GM10266 (cell line): ENCODE results near the gene DNAAF1.

ENCODE experiments used
- DNase-seq: peaks from one replicate; pipeline ENCODE4 v3.0.0; 2012; ENCODE audit errors: extremely low spot score
- CTCF ChIP-seq: IDR thresholded peaks from 2 replicates; pipeline ENCODE4 v1.5.1; 2012; ENCODE audit warnings: mild to moderate bottlenecking, low read depth; ENCODE audit not compliant: control insufficient read depth, insufficient read depth; ENCODE audit errors: missing control alignments

The DNAAF1 gene

GRCh38 chr16:84180519-84181140 is 35.5 kb downstream of the DNAAF1 start:
- no peak for DNase-seq
- TF ChIP-seq CTCF = no peak

DNA sequence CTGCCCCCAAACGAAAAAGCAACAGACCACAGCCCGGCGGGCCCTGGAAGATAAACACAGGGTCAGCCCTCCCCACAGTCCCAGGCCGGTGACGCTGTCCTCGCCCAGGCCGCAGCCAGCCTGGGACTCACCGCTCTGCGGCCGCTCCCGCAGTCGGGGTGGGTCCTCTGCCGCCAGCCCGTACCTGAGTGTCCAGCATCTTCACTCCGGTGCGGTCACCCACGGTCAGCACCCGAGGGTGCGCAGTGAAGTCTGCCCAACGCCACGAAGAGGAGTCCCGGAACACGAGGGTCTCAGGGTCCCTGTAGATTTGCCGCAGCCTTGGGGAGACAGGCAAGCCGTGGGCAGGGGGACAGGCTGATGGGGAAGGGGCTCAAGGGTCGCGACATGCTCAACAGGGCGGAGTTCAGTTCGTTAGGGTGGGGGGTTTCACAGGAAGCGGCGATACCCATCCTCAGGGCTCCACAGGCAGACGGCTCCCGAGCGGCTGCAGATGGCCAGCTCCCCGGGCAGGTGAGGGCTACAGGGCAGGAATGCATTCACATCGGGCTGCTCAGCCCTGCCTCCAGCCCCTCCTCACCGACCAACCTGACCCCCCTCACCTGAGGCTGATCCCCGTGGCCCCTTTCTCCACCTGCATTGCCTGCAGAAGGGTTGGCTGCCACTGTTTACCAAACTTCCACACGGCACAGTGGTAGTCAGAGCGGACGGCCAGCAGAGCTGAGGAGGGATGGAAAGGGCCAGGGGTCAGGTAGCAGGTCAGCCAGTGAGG is 36.2 kb downstream of the DNAAF1 start:
- TF ChIP-seq CTCF = no peak
- no peak for DNase-seq

DNA sequence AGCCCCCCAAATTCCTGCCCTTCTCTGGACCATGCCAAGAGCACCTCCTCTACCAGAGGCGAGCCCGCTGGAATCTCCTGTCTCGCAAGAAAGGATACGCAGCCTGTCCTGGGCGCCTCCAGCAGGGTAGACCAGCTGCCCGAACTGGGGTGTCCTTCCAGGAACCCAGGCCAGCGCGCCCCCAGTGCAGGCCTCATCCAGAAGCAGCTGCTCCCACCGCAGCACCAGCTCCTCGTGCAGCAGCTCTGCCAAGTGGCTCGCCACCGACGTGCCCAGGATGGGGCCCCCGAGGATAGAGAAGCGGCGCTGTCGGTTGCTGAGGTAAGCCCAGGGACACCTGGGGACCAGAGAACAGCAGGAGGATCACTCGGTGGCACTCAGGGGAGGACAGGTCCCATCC is 37.0 kb downstream of the DNAAF1 start:
- DNase-seq = no peak
- no peak for TF ChIP-seq CTCF

GRCh38 chr16:84182680-84183571 is 37.8 kb downstream of the DNAAF1 start:
- DNase-seq = no peak
- no peak for TF ChIP-seq CTCF

DNA sequence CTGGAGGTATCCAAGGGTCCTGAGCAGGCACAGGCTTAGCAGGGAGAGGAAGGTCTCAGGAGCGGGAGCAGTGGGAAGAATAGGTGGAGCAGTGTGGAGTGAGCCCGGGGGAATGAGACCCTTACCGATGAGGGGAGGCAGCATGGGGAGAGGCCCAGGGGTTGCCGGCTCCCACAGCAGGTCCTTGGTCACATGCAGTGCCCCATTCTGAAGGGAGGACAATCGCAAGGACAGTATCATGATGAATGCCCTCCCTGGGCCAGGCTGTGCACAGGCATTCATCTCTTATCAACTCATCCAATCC is 38.4 kb downstream of the DNAAF1 start:
- no peak for TF ChIP-seq CTCF
- no peak for DNase-seq

- DNase-seq = no peak
- TF ChIP-seq CTCF = no peak
These were observed 38.9 kb downstream of the DNAAF1 start for GRCh38 chr16:84183911-84184591.
